GM18909 (cell line): ENCODE results near the gene TPPP.
A peak's percentile ranks its signal among the peaks of the same experiment; 100 is the strongest.

Source experiments
- ATAC-seq: cut with Tn5 transposase; IDR thresholded peaks from one replicate; pipeline ENCODE4 v1.9.1; 2021; ENCODE audit warnings: mild to moderate bottlenecking; ENCODE audit not compliant: unreplicated experiment, poor library complexity

The TPPP gene

DNA sequence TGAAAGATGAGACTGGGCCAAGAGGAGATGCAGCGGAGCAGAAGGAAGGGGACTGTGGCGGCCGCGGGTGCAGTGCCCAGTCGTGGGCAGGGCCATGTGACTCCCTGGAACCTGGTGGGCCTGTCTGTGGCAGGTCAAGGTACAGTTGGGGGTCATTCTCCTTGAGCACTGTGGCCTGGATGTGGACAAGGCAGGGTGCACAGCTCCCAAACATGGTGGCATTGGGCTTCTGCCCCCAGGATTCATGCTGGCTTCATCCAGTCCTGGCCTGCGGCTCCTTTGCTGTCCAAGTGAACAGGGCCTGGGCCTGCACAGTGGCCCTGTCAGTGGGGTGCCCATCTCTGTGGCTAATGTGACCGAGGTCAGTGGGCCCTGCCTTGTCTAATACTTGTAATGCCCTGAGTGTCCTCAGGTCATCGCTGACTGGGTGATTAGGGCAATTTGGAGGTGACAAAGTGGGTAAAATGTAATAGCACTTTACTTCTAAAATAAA, 41.1 kb downstream of the TPPP start:
- no peak for ATAC-seq

DNA sequence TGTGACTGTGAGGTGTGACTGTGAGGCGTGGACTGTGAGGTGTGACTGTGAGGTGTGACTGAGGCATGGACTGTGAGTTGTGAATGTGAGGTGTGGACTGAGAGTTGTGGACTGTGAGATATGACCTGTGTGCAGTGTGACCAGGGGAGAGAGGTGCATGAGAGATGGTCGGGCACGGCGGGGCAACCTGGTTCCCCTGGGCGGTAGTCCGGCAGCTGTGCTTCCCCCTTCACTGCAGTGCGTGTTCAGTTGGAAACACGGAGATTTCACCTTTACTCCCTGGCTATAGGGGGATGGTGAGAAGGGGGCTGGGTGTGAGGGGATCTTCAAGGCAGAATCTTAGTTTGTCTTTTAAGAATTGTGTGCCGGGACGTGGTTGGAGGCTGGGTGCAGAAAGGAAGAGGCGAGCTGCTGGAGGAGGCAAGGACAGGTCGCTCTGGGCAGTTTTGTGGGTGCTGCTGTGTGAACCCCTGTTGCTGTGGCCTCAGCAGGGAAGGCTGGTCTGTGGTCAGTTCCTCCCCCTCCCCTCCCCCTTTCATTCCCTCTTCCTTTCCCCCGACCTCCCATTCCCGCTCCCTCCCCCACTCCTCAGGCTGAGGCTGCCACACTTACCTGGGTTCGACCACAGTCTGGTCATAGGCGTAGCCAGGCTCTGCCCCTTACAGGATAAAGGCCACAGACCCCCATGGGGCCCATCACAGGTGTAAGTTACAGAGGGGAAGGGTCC, 41.7 kb downstream of the TPPP start:
- ATAC-seq: no peak

DNA sequence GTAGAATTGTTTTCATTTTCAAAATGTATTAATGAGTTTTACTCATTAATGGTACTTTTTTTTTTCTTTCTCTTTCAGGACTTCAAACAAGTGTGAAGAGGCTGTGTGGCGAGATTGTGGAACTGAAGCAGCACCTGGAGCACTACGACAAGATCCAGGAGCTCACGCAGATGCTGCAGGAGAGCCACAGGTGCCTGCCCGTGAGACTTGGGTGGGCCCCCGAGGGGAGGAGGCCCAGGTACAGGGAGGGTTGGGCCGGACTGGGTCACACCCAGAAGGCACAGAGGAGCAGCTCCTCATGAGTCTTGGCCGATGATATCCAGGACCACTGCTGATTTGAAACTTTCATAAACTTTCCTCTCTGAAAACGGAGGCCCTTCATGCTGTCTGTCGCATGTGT, 45.4 kb downstream of the TPPP start:
- no peak for ATAC-seq

GRCh38 chr5:647311-647710, 45.8 kb downstream of the TPPP start:
- ATAC-seq: no peak

DNA sequence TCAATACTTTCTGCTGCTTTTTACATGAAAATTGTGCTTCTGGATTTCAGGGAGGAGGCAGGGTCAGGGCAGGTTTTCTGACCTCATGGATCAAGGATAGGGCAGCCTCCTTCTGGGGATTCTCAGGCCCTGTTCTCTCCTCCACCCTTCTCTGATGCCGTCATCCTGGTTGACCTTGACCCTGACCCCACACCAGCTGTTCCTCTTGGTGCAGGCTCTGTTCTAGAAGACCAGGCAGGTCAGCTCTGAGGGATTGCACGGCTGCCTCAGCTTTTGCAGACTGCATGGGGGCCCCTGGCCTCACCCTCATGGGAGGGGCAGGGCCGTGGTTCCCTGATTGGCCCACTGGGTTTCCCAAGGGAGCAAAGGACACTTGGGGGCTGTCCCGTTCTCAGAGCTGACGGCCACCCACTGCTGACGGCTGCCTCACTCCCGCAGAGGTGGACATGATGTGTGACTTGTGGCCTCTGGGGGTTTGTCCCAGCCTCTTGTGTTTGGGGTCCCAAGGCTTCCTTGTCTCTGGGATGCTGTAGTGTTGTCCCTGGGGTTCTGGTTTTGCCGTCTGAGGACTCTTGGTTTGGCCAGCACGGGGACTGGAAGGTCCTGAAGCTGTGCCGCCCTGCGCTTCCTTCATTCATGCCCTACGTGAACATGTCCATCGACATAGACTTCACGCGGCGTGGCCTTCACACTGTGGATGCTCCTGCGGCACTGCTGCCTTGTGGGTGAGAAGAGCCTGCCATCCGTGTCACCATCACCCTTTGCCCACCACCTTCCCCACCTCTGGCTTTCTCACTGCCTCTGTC, 46.6 kb downstream of the TPPP start:
- no peak for ATAC-seq

DNA sequence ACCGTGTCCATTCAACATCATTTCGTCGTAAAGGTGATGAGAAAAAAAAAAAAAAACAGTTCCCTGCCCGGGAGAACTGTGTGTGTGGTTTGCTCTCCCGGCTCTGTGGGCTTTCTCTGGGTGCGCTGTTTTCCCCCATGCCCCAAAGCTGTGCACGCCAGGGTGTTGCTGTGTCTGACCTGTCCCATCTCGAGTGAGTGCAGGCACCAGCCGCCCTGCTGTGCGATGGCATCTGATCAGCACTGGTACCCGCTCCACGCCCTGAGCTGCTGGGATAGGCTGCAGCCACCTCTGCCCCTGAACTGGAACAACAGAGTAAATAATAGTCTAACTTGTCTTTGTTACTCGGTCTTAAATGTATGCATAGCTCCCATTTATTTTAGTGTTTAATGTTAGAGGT, 47.7 kb downstream of the TPPP start:
- no peak for ATAC-seq

DNA sequence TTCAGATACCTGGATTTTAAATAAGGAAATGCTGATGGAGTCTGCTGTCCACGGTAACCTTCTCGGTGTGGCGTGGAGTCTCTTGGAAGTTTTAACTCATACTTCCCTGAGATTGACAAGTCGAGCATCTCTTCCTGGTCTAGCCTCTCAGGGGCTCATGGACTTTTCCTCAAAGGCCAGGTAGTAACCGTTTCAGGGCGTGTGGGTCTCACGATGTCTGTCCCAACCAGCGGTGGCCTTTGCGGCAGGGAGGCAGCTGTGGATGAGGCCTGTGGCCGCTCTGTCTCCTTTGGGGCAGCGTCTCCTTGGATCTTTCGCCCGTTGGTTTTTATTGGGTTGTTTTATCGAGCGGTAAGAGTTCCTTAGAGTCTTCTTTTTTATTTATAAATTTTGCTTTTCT, 48.2 kb downstream of the TPPP start:
- ATAC-seq: no peak

DNA sequence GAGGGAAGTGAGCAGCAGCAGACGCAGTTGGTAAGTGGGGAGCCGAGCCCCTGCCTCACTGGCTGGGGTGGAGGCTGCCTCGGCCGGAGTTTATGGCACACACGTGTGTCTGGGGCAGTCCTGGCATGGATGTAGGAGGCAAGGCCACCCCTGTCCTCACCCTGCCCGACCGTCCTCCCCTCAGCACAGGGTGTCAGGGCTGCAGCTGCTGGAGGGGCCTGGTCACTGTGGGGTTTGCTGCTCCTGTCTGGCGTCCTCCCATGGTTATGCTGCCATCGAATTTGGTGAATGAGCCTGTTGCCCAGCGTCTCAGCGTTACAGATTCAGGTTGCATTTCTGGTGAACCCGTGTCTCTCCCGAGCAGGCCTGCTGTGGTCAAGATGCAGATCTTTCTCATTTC, 48.6 kb downstream of the TPPP start:
- no peak for ATAC-seq

- peak; percentile 43 for ATAC-seq
These were observed 49.3 kb downstream of the TPPP start for GRCh38 chr5:643811-644271.

DNA sequence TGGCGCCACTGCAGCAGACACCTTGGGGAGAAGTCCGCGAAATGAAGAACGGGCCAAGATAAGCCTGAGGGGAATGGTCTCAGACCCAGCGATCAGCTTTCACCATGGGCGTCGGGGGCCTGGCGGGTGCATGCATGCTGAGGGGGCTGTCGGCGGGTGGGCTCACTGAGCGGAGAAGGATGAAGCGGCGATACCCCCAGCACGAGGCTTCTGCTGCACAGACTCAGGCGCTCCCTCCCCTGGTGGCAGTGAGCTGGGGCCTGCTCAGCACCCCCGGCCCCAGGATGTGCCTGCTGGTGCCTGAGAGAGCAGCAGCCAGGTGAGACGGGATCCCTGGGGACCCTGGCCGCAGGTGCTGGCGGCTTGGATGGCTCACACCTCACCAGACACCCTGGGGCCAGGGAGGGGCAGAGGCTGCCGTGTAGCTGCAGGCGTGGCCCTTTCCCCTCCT, 49.8 kb downstream of the TPPP start:
- ATAC-seq: peak; percentile 20

DNA sequence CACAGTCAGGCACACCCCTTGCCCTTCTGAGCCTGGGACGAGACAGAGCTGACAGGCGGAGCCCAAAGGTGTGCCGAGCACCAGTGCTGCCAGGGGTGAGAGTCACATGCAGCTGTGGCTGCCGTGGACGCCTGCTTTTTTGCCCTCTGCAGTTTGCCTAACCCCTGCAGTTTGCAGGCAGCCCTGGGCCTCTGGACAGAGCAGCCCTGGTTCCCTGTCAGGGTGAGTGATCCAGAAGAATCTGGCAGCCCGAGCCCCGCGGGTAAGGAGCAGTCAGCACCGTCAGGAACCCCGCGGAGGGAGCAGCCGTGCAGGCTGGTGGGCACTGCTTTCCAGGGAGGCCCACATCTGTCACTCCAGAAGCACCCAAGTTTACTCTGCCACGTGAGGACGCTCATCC, 50.7 kb downstream of the TPPP start:
- no peak for ATAC-seq

GRCh38 chr5:641331-641765, 51.8 kb downstream of the TPPP start:
- no peak for ATAC-seq

GRCh38 chr5:640461-641330, 52.5 kb downstream of the TPPP start:
- no peak for ATAC-seq

DNA sequence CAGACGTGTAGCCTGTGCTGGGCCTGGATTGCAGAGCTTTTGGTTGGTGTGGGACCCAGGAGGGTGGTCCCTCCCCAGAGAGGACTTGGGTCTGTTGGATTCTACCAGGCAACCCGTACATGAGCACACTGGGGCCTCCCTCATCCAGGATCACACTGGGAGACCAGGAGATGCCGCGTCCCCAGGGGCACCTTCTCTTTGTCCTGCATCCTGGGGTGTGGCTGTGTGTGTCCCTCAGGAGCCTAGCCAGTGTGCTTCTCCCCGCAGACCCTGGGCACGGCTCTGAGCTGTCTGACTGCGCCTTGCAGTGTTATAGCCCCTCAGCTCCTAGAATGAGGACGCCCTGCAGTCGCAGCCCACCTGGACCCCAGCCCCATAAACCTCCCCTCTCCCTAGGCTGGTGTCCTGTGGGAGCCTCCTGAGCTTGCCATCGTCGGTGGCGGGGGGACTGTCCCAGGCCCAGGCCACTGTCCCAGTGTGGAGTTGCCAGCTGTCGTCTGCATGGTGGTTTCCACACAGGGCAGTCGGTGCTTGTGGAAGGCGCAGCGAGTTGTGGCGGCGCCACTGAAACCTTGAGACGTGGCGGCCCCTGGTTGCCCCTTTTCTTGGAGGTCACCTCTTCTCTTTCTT, 53.5 kb downstream of the TPPP start:
- ATAC-seq: no peak

DNA sequence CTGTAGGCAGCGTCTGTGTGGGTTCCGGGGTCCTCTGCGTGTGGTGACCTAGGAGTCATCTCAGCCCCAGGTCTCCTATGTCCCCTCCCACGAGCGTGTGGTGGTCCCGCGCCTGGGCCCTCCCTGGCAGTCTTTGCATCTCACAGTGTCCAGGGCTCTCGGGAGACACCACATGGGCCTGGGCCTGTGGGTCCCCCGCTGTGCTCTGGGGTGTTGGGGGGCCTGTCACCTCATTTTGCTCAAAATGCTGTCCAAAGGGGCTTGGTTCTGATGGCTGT, 54.0 kb downstream of the TPPP start:
- ATAC-seq: no peak

DNA sequence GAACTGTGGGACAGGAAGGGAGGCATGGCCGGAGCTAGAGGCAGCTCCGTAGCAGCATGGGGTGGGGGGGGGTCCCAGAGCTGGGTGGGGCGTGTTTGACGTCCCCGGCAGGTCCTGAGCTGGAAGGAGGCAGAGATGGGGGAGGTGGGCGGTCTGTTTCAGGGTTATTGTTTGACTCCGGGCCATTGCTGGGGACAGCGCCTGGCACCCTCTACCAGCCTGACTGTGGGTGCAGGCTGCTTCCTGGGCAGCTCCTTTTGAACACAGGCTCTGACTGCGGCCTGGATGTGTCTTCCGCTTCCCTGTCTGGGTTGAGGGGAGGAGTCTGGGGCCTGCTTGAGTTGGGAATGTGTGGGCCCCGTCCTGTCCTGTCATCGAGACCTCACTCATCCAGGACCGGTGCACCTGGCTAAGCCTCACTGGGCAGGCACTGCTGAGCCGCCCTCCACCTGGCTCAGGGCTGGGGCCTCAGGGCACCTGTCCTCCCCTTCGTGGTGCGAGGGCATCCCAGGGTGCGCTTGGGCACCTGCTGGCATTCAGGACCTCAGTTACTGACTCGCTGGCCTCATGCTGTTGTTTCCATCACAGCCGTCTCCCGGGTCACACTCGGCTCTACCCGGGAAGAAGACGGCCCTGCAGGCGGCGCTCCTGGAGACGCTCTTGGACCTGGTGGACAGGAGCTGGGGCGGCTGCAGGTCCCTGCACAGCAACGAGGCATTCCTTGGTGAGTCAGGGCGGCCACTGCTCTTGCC, 54.5 kb downstream of the TPPP start:
- no peak for ATAC-seq

DNA sequence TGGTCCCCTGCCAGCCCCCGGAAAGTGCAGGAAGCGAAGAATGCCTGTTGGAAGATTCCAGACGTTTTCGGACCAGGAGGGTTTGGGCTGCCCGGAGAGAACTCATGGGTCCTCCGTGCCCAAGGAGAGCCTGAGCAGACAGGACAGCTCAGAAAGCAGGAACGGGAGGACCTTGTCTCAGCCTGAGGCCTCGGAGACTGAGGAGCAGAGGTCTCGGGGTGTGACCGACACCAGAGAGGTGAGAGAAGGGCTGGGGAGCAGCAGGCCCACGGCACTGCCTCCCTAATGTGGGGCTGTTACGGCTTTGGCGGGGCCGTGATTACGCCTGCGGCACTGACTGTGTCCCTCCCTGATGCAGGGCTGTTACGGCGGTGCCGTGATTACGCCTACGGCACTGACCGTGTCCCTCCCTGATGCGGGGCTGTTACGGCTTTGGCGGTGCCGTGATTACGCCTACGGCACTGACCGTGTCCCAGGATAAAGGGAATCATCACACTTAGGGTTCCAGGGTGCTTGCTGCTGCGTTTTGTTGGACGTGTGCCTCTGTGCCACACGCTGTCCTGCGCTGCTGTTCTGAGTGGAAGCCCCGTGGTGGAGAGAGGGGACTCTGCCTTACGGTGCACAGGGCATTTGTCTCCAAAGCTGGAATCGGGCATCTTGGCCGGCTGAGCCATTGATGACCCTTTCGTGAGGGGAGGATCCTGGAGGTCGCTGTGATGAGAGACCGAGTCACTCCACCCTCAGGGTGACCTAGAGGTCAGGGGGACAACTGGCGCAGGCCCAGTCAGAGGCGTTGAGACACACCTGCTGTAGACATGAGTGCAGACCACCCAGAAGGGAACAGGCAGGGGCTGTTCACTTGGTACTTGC, 55.3 kb downstream of the TPPP start:
- ATAC-seq: no peak

GRCh38 chr5:636951-637350, 56.2 kb downstream of the TPPP start:
- no peak for ATAC-seq
